BLaER1 (cell line): ENCODE measurements around the gene B9D2.

Experiments used
- H3K27ac ChIP-seq: shearing (Covaris generic); formaldehyde crosslinking; 2 replicates; pipeline ENCODE4 v1.8.1; 2022
- H3K27me3 ChIP-seq: shearing (Covaris generic); formaldehyde crosslinking; 2 replicates; pipeline ENCODE4 v1.8.1; 2022
- H3K36me3 ChIP-seq: shearing (Covaris generic); formaldehyde crosslinking; 2 replicates; pipeline ENCODE4 v1.8.1; 2022
- H3K4me1 ChIP-seq: shearing (Covaris generic); formaldehyde crosslinking; 2 replicates; pipeline ENCODE4 v1.8.1; 2022
- H3K4me2 ChIP-seq: shearing (Covaris generic); formaldehyde crosslinking; 2 replicates; pipeline ENCODE4 v1.8.1; 2022
- H3K4me3 ChIP-seq: shearing (Covaris generic); formaldehyde crosslinking; 2 replicates; pipeline ENCODE4 v1.8.1; 2022
- H3K9ac ChIP-seq: shearing (Covaris generic); formaldehyde crosslinking; 2 replicates; pipeline ENCODE4 v1.8.1; 2022
- H3K9me3 ChIP-seq: shearing (Covaris generic); formaldehyde crosslinking; 2 replicates; pipeline ENCODE4 v1.8.1; 2022
- H4K20me1 ChIP-seq: shearing (Covaris generic); formaldehyde crosslinking; 2 replicates; pipeline ENCODE4 v1.8.1; 2022
- Cebpa-rat ChIP-seq: shearing (Covaris generic); IDR thresholded peaks from 2 replicates; pipeline ENCODE4 v1.8.1; 2022

Gene B9D2

DNA sequence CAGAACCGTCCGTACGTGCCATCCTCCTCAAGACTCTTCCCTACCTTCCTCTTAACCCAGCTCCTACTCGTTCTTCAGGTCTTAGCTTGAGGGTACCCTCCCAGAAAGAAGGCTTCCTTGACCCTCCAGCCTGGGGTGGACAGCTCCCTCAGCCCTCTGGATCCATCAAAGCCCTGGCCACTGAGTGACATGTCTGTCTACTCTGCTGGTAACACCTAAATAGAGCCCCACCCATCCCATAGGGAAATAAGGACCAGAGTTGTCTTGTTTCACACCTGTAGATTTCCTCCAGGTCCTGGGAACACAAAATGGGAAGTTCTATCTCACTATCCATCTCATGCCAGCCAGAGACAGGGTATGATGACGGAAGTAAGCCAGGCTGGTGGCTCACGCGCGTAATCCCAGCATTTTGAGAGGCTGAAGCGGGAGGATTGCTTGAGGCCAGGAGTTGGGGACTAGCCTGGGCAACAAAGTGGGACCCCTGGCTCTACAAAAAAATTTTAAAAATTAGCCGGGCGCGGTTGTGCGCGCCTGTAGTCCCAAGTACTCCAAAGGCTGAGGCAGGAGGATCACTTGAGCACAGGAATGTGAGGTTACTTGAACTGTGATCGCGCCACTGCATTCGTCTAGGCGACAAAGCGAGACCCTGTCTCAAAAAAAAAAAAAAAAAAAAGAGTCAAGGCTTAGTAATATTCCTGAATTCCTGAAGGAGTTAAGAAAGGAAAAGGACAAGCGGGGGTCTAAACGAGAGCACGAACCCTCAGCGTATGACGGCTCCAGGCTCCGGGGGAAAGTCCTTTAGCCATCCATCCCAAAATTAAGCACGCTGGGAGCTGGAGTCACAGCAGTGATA is 54.5 kb downstream of the B9D2 start:
- TF ChIP-seq Cebpa-rat = no peak
- peak overlapping the region; percentile 97 for H3K4me2 ChIP-seq
- no peaks in the 10 kb centered on the region for H3K27me3 ChIP-seq
- peak overlapping the region; percentile 97 for H3K27ac ChIP-seq
- H4K20me1 ChIP-seq = peaks cover 66% of the 10 kb centered on the region
- peaks cover 61% of the 10 kb centered on the region for H3K36me3 ChIP-seq
- H3K9me3 ChIP-seq = no peaks in the 10 kb centered on the region
- H3K4me3 ChIP-seq = peak overlapping the region; percentile 82
- H3K4me1 ChIP-seq = peaks cover 84% of the 10 kb centered on the region
- peak overlapping the region; percentile 96 for H3K9ac ChIP-seq

- peak overlapping the region; percentile 97 for H3K27ac ChIP-seq
- no peak for TF ChIP-seq Cebpa-rat
- H4K20me1 ChIP-seq = peaks cover 66% of the 10 kb centered on the region
- H3K27me3 ChIP-seq = no peaks in the 10 kb centered on the region
- H3K4me2 ChIP-seq = peak overlapping the region; percentile 97
- H3K4me1 ChIP-seq = peaks cover 91% of the 10 kb centered on the region
- H3K9me3 ChIP-seq = no peaks in the 10 kb centered on the region
- H3K9ac ChIP-seq = peak overlapping the region; percentile 96
- H3K4me3 ChIP-seq = peak overlapping the region; percentile 82; the same call in 1 of the 2 replicates
- peaks cover 61% of the 10 kb centered on the region for H3K36me3 ChIP-seq
Observed at GRCh38 chr19:41308450-41309179, 55.3 kb downstream of the B9D2 start.

GRCh38 chr19:41307954-41308449 is 55.9 kb downstream of the B9D2 start:
- Histone ChIP-seq H3K4me3 (peak overlapping the region; percentile 18; the same call in 1 of the 2 replicates), H4K20me1 (peaks cover 66% of the 10 kb centered on the region), H3K4me2 (peak overlapping the region; percentile 97), H3K27ac (peak overlapping the region; percentile 83), H3K9me3 (no peaks in the 10 kb centered on the region), H3K27me3 (no peaks in the 10 kb centered on the region), H3K9ac (peak overlapping the region; percentile 73), H3K4me1 (peaks cover 93% of the 10 kb centered on the region), H3K36me3 (peaks cover 61% of the 10 kb centered on the region)
- no peak for TF ChIP-seq Cebpa-rat

DNA sequence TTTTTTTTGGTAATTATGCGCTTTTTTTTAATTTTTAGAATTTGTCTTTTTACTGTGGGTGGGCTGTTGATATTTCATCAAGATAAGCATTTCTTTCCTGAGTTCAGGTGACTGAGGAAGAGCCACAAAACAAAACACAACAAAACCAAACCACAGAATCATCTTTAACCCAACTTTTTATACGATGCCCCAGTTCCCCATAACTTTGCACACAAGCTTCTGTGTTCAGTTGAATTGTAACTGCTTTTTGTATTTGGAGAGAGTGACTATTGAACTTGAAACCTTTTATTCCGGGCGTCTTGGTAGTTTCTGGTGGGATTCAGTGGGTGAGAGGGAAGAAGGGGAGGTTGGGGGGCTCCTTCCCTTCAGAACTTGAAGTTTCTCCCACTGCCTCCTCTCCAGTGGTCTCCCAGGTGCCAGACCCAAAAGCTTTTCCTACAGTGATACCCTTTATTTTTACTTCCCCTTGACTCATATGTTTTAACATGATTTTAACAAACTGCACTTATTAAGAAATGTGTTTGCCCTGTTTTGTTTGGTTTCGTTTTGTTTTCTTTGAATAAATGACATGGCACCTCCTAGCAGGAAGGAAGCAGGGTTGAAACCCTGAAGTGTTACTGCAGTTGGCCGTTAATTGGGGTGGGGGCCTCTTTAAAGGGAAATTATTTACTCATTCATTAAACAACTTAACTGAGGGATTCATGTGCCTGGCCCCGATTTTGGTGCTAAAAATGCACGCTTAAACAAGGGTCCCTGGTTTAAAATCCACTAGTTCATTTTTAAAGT is 56.7 kb downstream of the B9D2 start:
- TF ChIP-seq Cebpa-rat = no peak
- Histone ChIP-seq H3K4me3 (peak overlapping the region; percentile 18), H3K4me2 (peak overlapping the region; percentile 97), H3K4me1 (peaks cover 93% of the 10 kb centered on the region), H3K27me3 (no peaks in the 10 kb centered on the region), H3K9ac (peak overlapping the region; percentile 73), H3K27ac (peak overlapping the region; percentile 83), H3K36me3 (peaks cover 58% of the 10 kb centered on the region), H3K9me3 (no peaks in the 10 kb centered on the region), H4K20me1 (peaks cover 66% of the 10 kb centered on the region)

- H3K9ac ChIP-seq = peak overlapping the region; percentile 73
- H3K36me3 ChIP-seq = peaks cover 62% of the 10 kb centered on the region
- H3K27me3 ChIP-seq = no peaks in the 10 kb centered on the region
- H3K9me3 ChIP-seq = no peaks in the 10 kb centered on the region
- peaks cover 93% of the 10 kb centered on the region for H3K4me1 ChIP-seq
- H3K4me3 ChIP-seq = peak overlapping the region; percentile 18; the same call in 1 of the 2 replicates
- H3K4me2 ChIP-seq = peak overlapping the region; percentile 97
- no peak for TF ChIP-seq Cebpa-rat
- H3K27ac ChIP-seq = peak overlapping the region; percentile 83
- H4K20me1 ChIP-seq = peaks cover 72% of the 10 kb centered on the region
Observed at GRCh38 chr19:41305927-41306793, 57.8 kb downstream of the B9D2 start.

- H3K36me3 ChIP-seq = peaks cover 73% of the 10 kb centered on the region
- TF ChIP-seq Cebpa-rat = no peak
- no peak overlapping the region; the same call in 1 of the 2 replicates for H3K4me2 ChIP-seq
- peaks cover 84% of the 10 kb centered on the region for H4K20me1 ChIP-seq
- H3K4me1 ChIP-seq = peaks cover 98% of the 10 kb centered on the region
- H3K27me3 ChIP-seq = no peaks in the 10 kb centered on the region
- peak overlapping the region; percentile 80 for H3K27ac ChIP-seq
- H3K9me3 ChIP-seq = no peaks in the 10 kb centered on the region
- no peak overlapping the region for H3K4me3 ChIP-seq
- no peak overlapping the region for H3K9ac ChIP-seq
Observed at GRCh38 chr19:41304706-41305483, 59.1 kb downstream of the B9D2 start.
